ENCODE data around the gene CNIH1. TPM values are rescaled to one million over a fixed set of nuclear protein-coding genes. Genes with fewer than 3 reads are reported as not detected.
"Not testable (repeated sequence)": the region's sequence is repeated elsewhere in the genome, so short reads cannot be mapped to it uniquely, and the experiment has no call there.

Gene CNIH1
- total RNA-seq, 1 donor = 326 TPM

DNA sequence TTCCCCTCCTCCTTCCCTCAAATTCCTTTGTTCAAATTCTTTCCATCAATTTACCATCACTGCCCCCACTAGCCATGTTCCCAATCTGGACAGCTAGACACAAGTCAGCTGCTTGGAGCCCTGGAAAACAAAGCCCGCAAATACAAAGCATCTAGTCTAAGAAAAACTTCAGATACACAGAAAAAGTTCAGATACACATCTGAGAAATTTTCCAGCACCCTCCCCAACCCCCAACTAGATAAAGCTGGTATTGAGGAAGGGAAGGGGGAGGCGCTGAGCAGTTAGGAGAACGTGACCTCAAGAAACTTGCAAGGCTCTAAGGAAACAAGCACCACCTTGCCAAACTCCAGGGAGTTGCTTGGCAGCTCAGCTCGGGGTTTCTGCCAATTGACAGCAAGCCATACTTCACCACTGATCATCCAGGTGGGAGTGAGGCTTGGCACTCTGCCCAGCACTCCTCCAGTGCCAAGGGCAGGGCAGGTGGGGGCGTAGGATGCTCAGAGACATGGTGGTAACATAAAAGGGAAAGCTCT lies 5.1 kb upstream of the CNIH1 start:
- TF ChIP-seq, protein P1, sequence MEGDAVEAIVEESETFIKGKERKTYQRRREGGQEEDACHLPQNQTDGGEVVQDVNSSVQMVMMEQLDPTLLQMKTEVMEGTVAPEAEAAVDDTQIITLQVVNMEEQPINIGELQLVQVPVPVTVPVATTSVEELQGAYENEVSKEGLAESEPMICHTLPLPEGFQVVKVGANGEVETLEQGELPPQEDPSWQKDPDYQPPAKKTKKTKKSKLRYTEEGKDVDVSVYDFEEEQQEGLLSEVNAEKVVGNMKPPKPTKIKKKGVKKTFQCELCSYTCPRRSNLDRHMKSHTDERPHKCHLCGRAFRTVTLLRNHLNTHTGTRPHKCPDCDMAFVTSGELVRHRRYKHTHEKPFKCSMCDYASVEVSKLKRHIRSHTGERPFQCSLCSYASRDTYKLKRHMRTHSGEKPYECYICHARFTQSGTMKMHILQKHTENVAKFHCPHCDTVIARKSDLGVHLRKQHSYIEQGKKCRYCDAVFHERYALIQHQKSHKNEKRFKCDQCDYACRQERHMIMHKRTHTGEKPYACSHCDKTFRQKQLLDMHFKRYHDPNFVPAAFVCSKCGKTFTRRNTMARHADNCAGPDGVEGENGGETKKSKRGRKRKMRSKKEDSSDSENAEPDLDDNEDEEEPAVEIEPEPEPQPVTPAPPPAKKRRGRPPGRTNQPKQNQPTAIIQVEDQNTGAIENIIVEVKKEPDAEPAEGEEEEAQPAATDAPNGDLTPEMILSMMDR (IDR thresholded peaks at IDR 0.05; ENCODE audit: insufficient read depth, low read length) = no peak
- DNase-seq (ENCODE audit: low read depth) = peak; percentile 72
- H3K4me3 ChIP-seq (ENCODE audit: low read depth, low read length) = no peak overlapping the region

DNA sequence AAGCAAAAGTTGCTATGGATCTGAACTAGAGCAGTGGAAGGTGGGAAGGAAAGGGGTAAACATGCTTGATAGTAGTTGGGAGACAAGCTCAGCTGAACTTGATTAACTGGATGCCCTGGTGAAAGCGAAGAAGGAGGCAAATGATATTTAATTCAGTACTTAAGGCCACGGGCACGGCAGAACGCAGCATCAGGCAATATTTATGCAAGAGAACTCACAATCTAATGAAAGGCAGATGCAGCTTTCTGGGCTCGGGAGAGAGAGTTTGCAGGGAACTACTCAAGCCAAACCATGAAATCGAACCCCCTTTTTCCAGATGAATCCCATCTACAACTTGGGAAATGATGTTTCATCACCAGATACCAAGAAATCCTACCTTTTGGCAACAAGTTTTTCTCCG lies 3.5 kb upstream of the CNIH1 start:
- TF ChIP-seq, protein P1 (IDR thresholded peaks at IDR 0.05; ENCODE audit: insufficient read depth, low read length) = no peak
- no peak overlapping the region for H3K4me3 ChIP-seq (ENCODE audit: low read depth, low read length)
- no peak for DNase-seq (ENCODE audit: low read depth)

DNA sequence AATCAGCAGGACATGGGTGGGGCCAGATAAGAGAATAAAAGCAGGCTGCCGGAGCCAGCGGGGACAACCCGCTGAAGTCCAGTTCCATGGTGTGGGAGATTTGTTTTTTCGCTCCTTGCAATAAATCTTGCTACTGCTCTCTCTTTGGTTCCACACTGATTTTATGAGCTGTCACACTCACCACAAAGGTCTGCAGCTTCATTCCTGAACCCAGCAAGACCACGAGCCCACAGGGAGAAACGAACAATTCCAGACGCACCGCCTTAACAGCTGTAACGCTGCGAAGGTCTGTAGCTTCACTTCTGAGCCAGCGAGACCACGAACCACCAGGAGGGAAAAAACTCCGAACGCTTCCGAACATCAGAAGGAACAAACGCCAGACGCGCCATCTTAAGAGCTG lies 2.8 kb upstream of the CNIH1 start:
- no peak overlapping the region for H3K4me3 ChIP-seq (ENCODE audit: low read depth, low read length)
- no peak for DNase-seq (ENCODE audit: low read depth)
- TF ChIP-seq, protein P1 (IDR thresholded peaks at IDR 0.05; ENCODE audit: insufficient read depth, low read length) = no peak

DNA sequence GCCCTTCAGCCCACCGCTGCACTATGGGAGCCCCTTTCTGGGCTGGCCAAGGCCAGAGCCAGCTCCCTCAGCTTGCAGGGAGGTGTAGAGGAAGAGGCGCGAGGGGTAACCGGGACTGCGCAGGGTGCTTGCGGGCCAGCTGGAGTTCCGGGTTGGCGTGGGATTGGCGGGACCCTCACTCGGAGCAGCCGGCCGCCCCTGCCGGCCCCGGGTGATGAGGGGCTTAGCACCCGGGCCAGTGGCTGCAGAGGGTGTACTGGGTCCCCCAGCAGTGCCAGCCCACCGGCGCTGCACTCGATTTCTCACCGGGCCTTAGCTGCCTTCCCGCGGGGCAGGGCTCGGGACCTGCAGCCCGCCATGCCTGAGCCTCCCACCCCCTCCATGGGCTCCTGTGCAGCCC lies 1.8 kb upstream of the CNIH1 start:
- not testable (repeated sequence) for DNase-seq (ENCODE audit: low read depth); H3K4me3 ChIP-seq (ENCODE audit: low read depth, low read length)

DNA sequence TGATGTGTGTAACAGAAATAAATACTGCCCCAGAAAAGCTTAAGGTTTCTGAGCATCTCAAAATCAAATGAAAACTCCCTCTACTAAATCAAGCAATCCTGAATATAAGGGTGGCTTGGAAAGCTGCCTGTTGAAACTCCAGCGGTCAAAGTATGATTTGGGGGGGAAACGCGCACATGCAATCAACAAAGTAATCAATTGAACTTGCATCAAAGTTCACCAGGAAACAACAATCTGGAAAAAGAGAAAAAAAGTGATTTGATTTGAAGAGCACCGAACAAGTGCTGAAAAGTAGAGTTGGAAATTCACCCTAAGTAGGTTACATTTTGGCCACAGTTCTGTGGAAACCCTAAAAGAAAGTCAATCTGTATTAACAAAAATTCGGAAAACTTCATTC lies 700 bp downstream of the CNIH1 start:
- H3K4me3 ChIP-seq (ENCODE audit: low read depth, low read length) = peak overlapping the region; percentile 84
- TF ChIP-seq, protein P1 (IDR thresholded peaks at IDR 0.05; ENCODE audit: insufficient read depth, low read length) = no peak
- no peak for DNase-seq (ENCODE audit: low read depth)

DNA sequence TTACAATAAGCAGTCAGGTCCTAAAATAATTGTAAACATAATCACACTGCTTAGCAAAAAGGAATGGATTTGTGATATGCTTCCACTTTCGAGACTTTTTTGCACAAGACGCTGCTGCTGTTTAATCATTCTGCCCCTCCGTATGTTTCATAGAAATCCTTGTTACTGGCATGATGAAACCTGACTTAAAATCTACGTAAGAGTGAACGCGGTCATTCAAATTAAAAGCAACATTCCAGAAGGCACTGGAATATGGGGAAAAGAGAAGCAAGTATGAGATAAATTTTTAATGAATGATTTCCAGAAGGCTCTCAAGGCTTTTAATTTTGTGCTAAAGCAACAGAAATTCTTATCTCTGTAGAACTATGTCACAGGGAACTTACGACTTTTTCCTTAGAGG lies 1.1 kb downstream of the CNIH1 start:
- TF ChIP-seq, protein P1 (IDR thresholded peaks at IDR 0.05; ENCODE audit: insufficient read depth, low read length) = no peak
- DNase-seq (ENCODE audit: low read depth) = peak; percentile 75
- H3K4me3 ChIP-seq (ENCODE audit: low read depth, low read length) = peak overlapping the region; percentile 84

DNA sequence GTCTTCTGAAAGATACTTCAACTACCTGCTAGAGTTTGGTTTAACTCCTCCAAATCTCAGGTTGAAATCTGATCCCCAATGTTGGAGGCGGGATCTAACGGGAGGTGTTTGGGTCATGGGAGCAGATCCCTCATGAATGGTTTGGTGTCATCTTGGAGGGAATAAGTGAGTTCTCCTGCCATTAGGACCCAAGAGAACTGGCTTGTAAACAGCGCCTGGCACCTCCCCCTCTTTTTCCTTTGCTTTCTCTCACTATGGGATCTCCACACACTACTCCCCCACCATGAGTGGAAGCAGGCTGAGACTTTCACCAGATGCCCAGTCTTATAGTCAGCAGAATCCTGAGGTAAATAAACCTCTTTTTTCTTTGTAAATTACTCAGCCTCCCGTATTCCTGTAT lies 2.5 kb downstream of the CNIH1 start:
- TF ChIP-seq, protein P1 (IDR thresholded peaks at IDR 0.05; ENCODE audit: insufficient read depth, low read length) = no peak
- H3K4me3 ChIP-seq (ENCODE audit: low read depth, low read length) = no peak overlapping the region
- no peak for DNase-seq (ENCODE audit: low read depth)

DNA sequence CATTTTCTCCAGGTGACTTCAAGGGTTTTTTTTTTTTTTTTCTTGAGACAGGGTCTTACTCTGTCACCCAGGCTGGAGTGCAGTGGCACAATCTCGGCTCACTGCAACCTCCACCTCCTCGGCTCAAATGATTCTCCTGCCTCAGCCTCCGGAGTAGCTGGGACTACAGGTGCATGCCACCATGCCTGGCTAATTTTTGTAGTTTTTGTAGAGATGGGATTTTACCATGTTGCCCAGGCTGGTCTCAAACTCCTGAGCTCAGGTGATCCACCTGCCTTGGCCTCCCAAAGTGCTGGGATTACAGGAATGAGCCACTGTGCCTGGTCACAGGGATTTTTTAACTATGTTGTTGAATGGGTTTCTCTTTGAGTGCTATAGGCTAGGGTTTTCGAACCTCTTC lies 3.2 kb downstream of the CNIH1 start:
- not testable (repeated sequence) for DNase-seq (ENCODE audit: low read depth); H3K4me3 ChIP-seq (ENCODE audit: low read depth, low read length)

Measured in fibroblast of the aortic adventitia (primary cell).